ENCODE data around the gene MRPL46.
"Not testable (repeated sequence)": the region's sequence is repeated elsewhere in the genome, so short reads cannot be mapped to it uniquely, and the experiment has no call there.

MRPL46 gene

GRCh38 chr15:88447206-88447605, 20.0 kb downstream of the MRPL46 start:
- H3K4me3 Mint-ChIP-seq, result no peak overlapping the region
- no peak overlapping the region for H3K27ac Mint-ChIP-seq
- peaks cover 2% of the 10 kb centered on the region for H3K4me1 Mint-ChIP-seq
- peaks cover 4% of the 10 kb centered on the region for H3K27me3 Mint-ChIP-seq
- no peaks in the 10 kb centered on the region for H3K36me3 Mint-ChIP-seq
- CTCF ChIA-PET, result interaction anchor here (0.8 to 1.8 kb wide), 3 partner anchors 156 to 218 kb away, joined by 3 to 9 read pairs (median 3); no protein-coding TSS in a partner anchor
- H3K9me3 Mint-ChIP-seq, result no peaks in the 10 kb centered on the region
- DNase-seq, result no peak

- DNase-seq, result no peak
- CTCF ChIA-PET, result no interaction called here
- Mint-ChIP-seq H3K27ac (no peak overlapping the region), H3K4me3 (no peak overlapping the region), H3K36me3 (no peaks in the 10 kb centered on the region), H3K9me3 (no peaks in the 10 kb centered on the region), H3K27me3 (peaks cover 10% of the 10 kb centered on the region), H3K4me1 (no peaks in the 10 kb centered on the region)
These were observed 26.0 kb downstream of the MRPL46 start for GRCh38 chr15:88441076-88441730.

- Mint-ChIP-seq H3K36me3 (no peaks in the 10 kb centered on the region), H3K4me3 (no peak overlapping the region), H3K27ac (no peak overlapping the region), H3K27me3 (peaks cover 13% of the 10 kb centered on the region), H3K4me1 (no peaks in the 10 kb centered on the region), H3K9me3 (no peaks in the 10 kb centered on the region)
- CTCF ChIA-PET, result interaction anchor here (1.2 to 1.3 kb wide), 2 partner anchors 10 to 197 kb away, joined by 4 read pairs; no protein-coding TSS in a partner anchor
- DNase-seq, result no peak
These were observed 27.2 kb downstream of the MRPL46 start for GRCh38 chr15:88440021-88440420.

GRCh38 chr15:88438181-88438580, 29.0 kb downstream of the MRPL46 start:
- H3K36me3 Mint-ChIP-seq, result no peaks in the 10 kb centered on the region
- peaks cover 12% of the 10 kb centered on the region for H3K27me3 Mint-ChIP-seq
- H3K27ac Mint-ChIP-seq, result no peak overlapping the region
- H3K9me3 Mint-ChIP-seq, result no peaks in the 10 kb centered on the region
- no peak for DNase-seq
- no peak overlapping the region for H3K4me3 Mint-ChIP-seq
- H3K4me1 Mint-ChIP-seq, result no peaks in the 10 kb centered on the region
- CTCF ChIA-PET, result interaction anchor here (1.1 to 1.2 kb wide), 2 partner anchors 12 to 17 kb away, joined by 3 read pairs; no protein-coding TSS in a partner anchor

- H3K36me3 Mint-ChIP-seq, H3K27ac Mint-ChIP-seq, H3K4me3 Mint-ChIP-seq, CTCF ChIA-PET, DNase-seq, H3K27me3 Mint-ChIP-seq, H3K4me1 Mint-ChIP-seq, H3K9me3 Mint-ChIP-seq: not testable (repeated sequence)
These were observed 33.1 kb downstream of the MRPL46 start for GRCh38 chr15:88434106-88434505.

- no peaks in the 10 kb centered on the region for H3K4me1 Mint-ChIP-seq
- CTCF ChIA-PET, result no interaction called here
- H3K36me3 Mint-ChIP-seq, result no peaks in the 10 kb centered on the region
- no peak for DNase-seq
- no peaks in the 10 kb centered on the region for H3K9me3 Mint-ChIP-seq
- H3K27ac Mint-ChIP-seq, result no peak overlapping the region
- peaks cover 16% of the 10 kb centered on the region for H3K27me3 Mint-ChIP-seq
- H3K4me3 Mint-ChIP-seq, result no peak overlapping the region
These were observed 34.0 kb downstream of the MRPL46 start for GRCh38 chr15:88433046-88433685.

GRCh38 chr15:88431441-88431840, 35.7 kb downstream of the MRPL46 start:
- no peak for DNase-seq
- no peaks in the 10 kb centered on the region for H3K36me3 Mint-ChIP-seq
- no peaks in the 10 kb centered on the region for H3K9me3 Mint-ChIP-seq
- H3K27me3 Mint-ChIP-seq, result peaks cover 19% of the 10 kb centered on the region
- no peak overlapping the region for H3K4me3 Mint-ChIP-seq
- H3K27ac Mint-ChIP-seq, result no peak overlapping the region
- CTCF ChIA-PET, result no interaction called here
- no peaks in the 10 kb centered on the region for H3K4me1 Mint-ChIP-seq

- H3K27me3 Mint-ChIP-seq, result peaks cover 20% of the 10 kb centered on the region
- H3K36me3 Mint-ChIP-seq, result no peaks in the 10 kb centered on the region
- CTCF ChIA-PET, result no interaction called here
- no peaks in the 10 kb centered on the region for H3K4me1 Mint-ChIP-seq
- no peak for DNase-seq
- no peaks in the 10 kb centered on the region for H3K9me3 Mint-ChIP-seq
- H3K4me3 Mint-ChIP-seq, result no peak overlapping the region
- no peak overlapping the region for H3K27ac Mint-ChIP-seq
These were observed 37.1 kb downstream of the MRPL46 start for GRCh38 chr15:88430051-88430450.

- H3K4me1 Mint-ChIP-seq, result no peaks in the 10 kb centered on the region
- no peak overlapping the region for H3K27ac Mint-ChIP-seq
- CTCF ChIA-PET, result no interaction called here
These were observed 38.2 kb downstream of the MRPL46 start for GRCh38 chr15:88428805-88429605.

GRCh38 chr15:88428053-88428452, 39.1 kb downstream of the MRPL46 start:
- no peak overlapping the region for H3K27ac Mint-ChIP-seq
- no peak overlapping the region for H3K4me3 Mint-ChIP-seq
- CTCF ChIA-PET, result no interaction called here
- DNase-seq, result no peak
- peaks cover 22% of the 10 kb centered on the region for H3K27me3 Mint-ChIP-seq
- H3K4me1 Mint-ChIP-seq, result no peaks in the 10 kb centered on the region
- H3K36me3 Mint-ChIP-seq, result no peaks in the 10 kb centered on the region
- no peaks in the 10 kb centered on the region for H3K9me3 Mint-ChIP-seq

More at GRCh38 chr15:88428805-88429605, 38.2 kb downstream of the MRPL46 start:
- peaks cover 26% of the 10 kb centered on the region for H3K27me3 Mint-ChIP-seq
- H3K9me3 Mint-ChIP-seq, result no peaks in the 10 kb centered on the region
- no peaks in the 10 kb centered on the region for H3K36me3 Mint-ChIP-seq
- H3K4me3 Mint-ChIP-seq, result no peak overlapping the region
- DNase-seq, result no peak

- CTCF ChIA-PET, result no interaction called here
These were observed 40.9 kb downstream of the MRPL46 start for GRCh38 chr15:88426304-88426703.

GRCh38 chr15:88423331-88423730, 43.9 kb downstream of the MRPL46 start:
- Mint-ChIP-seq H3K27me3 (peaks cover 15% of the 10 kb centered on the region), H3K4me3 (no peak overlapping the region), H3K9me3 (no peaks in the 10 kb centered on the region), H3K27ac (no peak overlapping the region), H3K4me1 (no peaks in the 10 kb centered on the region), H3K36me3 (no peaks in the 10 kb centered on the region)
- DNase-seq, result no peak
- CTCF ChIA-PET, result no interaction called here

More at GRCh38 chr15:88426304-88426703, 40.9 kb downstream of the MRPL46 start:
- Mint-ChIP-seq H3K4me3 (no peak overlapping the region), H3K4me1 (no peaks in the 10 kb centered on the region), H3K27ac (no peak overlapping the region), H3K27me3 (peaks cover 22% of the 10 kb centered on the region), H3K9me3 (no peaks in the 10 kb centered on the region), H3K36me3 (no peaks in the 10 kb centered on the region)
- DNase-seq, result no peak

GRCh38 chr15:88419830-88420229, 47.4 kb downstream of the MRPL46 start:
- H3K4me3 Mint-ChIP-seq, result no peak overlapping the region
- H3K36me3 Mint-ChIP-seq, result no peaks in the 10 kb centered on the region
- H3K4me1 Mint-ChIP-seq, result no peaks in the 10 kb centered on the region
- H3K9me3 Mint-ChIP-seq, result no peaks in the 10 kb centered on the region
- no peak for DNase-seq
- H3K27ac Mint-ChIP-seq, result no peak overlapping the region
- peaks cover 13% of the 10 kb centered on the region for H3K27me3 Mint-ChIP-seq
- CTCF ChIA-PET, result interaction anchor here (1.3 to 1.6 kb wide), 2 partner anchors 19 to 35 kb away, joined by 4 to 5 read pairs; no protein-coding TSS in a partner anchor

Measured in activated naive CD4-positive, alpha-beta T cell treated with anti-CD3 and anti-CD28 coated beads, Interleukin-2, amount 10 ng/mL, durations not matched to agents 7 days and 5 days (primary cell).